ENCODE measurements around the gene NUDT3.

DNA sequence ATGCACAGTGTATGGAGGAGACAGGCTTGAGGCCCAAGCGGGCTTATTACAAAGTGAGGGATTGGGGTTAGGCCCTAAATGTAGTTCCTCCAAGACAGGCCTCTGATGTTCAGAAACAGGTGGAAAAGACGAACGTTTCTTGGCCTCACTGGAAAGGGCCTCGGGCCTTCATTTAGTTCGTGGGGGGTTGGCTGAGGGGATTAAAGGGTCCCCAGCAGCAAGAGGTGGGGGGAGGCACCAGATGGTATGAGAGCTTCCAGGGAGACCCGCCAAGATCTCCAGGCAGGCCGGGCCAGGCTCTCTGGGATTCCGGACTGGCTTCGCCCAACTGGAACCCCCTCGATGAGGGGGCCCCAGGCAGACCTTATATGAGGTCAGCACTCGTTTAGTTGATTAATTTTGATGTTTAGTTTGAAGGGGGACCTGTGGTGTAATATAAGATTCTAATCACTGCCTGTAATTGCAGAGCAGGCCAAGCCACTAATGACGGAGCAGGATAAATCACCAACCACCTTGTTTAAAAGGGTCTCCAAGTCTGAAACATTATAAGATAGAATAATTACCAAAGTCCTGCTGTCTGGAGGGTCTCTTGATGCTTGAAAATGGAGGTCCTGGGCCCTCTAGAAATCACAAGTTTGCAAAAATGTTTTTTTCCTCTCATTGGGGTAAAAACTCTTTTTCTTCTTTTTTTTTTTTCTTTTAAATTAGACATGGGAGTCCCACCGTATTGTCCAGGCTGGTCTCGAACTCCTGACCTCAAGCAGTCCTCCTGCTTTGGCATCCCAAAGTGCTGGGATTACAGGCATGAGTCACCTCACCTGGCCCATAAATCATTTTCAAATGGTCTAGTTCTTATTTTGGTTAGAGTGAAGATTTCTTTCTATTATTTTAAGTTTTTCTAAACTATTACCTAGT is 153.6 kb downstream of the NUDT3 start:
- TF ChIP-seq CTCF (IDR thresholded peaks at IDR 0.05; ENCODE audit: low read length) (no peak), EZH2 (optimal IDR thresholded peaks at IDR 0.05; ENCODE audit: low read depth, low read length) (no peak)
